Forelimb muscle (tissue), 1 donor: ENCODE measurements around the gene OXNAD1. TPM values are rescaled to one million over a fixed set of nuclear protein-coding genes. Genes with fewer than 3 reads are reported as not detected.
"Not testable (repeated sequence)": the region's sequence is repeated elsewhere in the genome, so short reads cannot be mapped to it uniquely, and the experiment has no call there.

Experiments
- DNase-seq: peaks from one replicate; pipeline ENCODE4 v3.0.0-alpha.2; 2013; ENCODE audit warnings: low read depth
- polyA plus RNA-seq: library from polyadenylated mRNA; unstranded; fragments of 120-200 nt; gene quantifications from one replicate; pipeline ENCODE4 v1.2.1, GENCODE V29; 2013; ENCODE audit not compliant: insufficient read length

The OXNAD1 gene
- polyA plus RNA-seq, 1 donor = 8.8 TPM

DNA sequence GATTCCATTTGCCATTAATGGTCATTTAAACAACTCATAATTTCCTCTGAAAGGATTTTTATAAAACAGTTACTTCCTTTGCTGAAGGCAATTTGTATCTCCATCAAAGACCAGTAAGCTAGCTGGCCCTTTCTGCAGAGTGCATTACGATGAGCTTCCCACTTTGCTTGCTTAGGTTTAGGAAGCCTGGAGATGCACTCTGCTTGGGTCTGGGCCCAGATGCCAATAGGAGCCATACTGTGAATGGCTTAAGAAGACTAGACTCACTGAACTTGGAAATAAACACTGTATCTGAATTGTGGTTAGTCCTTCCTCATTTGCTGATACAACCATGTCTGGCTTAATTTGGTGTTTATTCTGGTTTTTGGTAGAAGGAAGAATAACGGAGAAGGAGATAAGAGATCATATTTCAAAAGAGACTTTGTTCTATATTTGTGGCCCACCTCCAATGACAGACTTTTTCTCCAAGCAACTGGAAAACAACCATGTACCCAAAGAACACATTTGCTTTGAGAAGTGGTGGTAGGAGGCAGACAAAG, 38.1 kb downstream of the OXNAD1 start:
- no peak for DNase-seq

DNA sequence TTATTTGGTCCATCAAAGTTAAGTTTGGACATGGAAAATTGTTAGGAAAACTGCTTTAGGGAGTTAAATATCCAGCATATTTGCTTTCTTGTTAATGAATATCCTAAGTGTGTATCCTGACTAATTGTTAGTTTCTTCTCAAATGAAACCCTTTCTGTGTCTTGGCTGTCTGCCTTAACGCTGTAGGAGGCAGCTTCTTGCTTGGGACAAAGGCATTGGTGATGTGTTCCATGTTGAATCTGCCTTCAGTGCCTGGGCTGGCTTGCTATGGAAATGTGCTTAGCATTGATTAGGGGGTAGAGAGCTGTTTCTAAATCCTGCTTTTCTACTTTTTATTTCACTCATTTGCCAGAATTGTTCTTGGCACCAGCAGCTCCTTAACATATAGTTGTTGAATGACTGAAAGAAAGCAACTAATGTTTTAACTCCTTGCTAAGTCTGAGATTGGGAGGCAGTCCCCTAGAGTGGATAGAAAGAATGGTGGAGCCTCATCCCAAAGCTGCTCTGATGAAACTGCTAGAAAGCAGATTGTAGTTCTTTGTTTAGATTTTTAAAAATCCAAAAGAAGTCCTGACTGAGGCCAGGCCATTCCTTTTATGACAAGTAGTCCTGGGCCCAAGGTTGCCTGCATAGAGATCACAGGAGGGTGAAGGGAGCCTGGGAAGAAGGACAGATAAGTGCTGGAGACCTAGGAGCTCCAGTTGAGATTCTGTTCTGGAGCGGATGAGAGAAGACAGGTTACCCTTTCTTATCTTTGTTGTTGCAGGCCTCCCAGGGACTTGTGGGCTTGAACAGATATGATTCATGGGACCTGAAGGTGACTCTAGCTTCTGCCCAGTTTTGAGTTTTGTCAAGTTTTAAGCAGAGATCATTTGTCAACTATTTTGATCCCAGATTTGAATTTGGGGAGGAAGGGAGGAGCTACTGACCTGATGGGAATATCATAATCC, 39.3 kb downstream of the OXNAD1 start:
- DNase-seq = no peak

DNA sequence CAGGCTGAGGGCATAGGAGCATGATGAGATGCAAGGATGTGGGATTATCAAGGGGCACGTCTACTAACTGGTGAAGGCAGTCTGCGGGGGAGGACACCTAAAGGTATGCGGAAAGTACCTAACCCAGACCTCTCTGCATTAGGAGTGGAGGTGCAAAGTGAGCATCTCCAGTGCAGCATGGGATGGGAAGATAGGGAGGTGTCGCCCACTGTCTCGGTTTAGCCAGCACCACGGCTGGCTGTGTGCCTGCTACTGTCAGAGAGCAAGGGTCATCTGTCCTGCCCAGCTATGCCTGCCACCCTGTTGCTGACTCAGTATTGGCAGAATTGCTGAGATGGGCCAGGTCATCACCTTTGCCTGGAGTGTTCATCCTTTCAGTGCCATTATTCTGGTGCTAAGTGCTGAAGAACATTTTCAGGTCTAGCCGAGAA, 40.1 kb downstream of the OXNAD1 start:
- no peak for DNase-seq

DNA sequence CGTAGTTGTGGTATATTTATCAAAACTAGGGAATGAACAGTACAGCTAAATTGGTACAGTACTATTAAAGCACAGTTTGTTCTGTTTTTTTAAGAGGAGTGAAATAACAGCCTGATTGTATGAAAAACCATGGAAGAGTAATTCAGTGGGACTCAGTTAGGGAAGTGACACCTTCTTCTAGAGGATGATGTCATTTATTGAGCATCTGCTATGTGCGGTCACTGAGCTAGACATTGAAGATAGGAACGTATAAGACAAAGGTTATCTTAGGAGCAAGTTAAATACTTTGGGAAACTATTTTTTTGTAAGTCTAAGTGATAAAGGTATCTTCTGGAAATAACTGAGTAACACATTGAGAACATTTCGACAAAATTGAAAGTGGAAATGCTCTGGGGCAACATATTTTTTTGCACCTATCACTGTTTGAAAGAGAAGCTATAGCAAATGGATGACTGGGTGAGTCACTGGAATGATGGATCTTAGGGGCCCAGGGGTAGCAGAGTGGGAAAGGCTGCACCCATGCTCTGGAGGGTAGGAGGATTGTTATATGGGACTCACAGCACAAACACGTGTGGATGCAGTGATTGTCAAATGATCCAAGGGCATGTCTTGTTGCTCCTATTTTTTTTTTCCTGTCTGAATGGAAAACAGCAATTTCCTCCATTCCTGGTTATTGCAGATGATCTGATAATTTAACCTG, 43.0 kb downstream of the OXNAD1 start:
- DNase-seq = no peak

DNA sequence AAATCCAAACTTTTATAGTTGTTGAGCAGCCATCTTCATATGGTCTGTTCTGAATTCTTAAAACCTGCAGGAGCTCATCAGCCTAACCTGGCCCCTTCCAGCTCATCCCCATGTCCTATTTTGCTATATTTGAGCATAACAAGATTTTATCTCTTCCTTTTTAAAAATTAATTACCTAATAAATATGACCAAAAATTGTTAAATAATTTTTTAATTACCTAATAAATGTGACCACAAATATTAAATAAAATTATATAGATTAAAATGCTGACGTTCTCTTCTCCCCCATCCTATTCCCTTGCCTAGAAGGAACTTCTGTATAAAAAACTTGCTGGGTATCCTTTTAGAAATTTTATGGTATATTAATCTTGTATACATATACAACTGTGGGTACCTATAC, 43.7 kb downstream of the OXNAD1 start:
- no peak for DNase-seq

DNA sequence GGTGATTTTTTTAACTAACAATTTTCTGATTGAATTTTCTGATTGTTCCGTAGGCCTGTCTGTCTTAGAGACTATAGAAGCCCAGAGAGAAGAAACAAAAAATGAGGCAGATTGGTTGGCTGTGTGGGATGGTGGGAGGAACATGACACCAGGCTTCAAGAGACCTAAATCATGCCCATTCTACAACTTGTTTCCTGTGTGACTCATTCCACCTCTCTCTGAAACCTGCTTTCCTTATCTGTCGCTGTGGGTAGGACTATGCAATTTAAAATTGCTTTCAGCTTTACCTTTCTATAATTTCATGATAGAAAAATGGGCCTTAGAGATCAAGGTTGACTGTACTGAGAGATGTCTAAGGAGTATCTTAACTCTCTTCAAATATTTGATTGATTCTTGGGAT, 44.5 kb downstream of the OXNAD1 start:
- no peak for DNase-seq

DNA sequence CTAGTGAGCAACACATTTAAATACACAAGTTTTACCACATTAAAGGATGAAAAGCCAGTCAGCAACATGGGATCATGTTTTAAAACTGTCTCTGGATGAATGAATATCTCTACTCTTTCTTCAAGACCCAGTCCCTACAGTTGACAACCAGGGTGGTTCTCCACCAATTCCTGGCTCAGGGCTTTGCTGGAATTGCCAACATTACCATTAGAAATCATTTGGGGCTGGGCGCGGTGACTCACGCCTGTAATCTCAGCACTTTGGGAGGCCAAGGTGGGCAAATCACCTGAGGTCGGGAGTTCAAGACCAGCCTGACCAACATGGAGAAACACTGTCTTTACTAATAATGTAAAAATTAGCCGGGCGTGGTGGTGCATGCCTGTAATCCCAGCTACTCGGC, 45.5 kb downstream of the OXNAD1 start:
- not testable (repeated sequence) for DNase-seq

DNA sequence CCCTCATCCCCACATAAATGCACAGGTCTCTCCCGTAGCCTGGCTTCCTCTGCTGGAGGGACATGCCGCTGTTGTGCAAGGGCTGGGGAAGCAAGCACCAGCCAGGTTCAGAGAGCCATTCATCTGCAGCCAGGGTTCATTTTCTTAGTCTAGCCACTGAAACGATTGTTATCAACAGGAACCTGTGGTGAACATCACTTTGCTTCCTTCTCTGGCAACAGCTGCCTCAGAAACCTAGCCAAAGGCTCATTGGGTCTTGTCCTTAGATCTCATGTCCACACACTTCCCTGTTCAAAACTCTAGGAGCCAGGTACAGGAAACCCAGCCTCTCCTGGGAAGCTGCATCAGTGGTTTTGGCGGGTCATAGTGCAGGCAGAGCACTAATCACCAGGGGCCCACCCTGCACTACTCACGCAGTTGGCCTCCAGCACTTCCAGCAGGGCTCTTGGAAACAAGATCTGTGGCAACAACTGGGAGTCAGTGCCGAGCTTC, 47.0 kb downstream of the OXNAD1 start:
- DNase-seq = no peak

DNA sequence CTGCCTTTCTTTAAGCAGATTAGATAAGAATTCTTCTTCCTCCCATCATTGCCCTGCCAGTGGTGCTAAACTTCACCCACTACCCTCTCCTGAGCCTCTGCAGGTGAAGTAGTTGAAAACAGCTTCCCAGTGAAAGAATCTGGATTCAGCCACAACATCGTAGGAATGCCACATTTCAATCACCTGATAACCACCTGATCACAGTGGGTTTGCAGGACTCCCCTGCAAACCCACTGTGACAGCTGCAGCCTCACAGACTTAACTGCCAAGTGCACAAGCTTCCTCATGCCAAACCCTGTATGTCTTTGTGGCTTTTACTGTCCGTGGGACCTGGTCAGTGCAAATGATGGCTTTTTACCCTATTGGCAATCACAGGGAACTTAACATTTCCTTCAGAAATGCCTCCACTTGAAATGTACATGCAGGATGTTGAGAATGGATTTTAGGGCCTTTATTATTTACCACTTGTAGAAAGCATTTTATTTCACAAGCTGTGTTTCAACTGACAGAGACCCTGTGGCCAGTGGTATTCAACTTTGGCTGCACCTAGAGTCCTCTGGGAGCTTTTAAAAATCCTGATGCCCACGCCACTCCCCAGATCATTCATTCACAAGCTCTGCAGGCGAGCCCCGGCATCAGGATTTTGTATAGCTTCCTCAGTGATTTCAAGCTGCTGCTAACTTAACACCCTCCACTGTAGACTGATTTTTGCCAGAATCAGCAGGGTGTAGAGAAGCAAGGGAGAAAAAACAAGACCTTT, 49.1 kb downstream of the OXNAD1 start:
- DNase-seq = no peak

DNA sequence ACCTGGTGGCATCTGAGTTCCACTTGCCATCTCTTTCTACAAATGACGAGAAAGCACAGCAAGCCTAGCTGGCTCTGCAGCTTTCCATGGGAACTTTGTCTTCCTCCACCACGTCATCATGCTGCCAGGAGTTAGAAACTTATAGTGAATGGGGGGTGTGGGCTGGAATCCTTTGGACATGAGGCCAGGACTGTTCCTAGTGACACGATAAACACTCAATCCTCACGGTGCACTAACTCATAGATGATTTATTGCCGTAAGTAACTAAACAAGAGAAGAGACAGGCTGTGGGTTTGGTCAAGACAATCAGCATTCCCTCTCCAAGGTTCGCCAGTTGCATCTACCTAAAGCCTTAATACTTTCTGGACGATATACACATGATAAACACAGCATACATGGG, 50.6 kb downstream of the OXNAD1 start:
- no peak for DNase-seq

DNA sequence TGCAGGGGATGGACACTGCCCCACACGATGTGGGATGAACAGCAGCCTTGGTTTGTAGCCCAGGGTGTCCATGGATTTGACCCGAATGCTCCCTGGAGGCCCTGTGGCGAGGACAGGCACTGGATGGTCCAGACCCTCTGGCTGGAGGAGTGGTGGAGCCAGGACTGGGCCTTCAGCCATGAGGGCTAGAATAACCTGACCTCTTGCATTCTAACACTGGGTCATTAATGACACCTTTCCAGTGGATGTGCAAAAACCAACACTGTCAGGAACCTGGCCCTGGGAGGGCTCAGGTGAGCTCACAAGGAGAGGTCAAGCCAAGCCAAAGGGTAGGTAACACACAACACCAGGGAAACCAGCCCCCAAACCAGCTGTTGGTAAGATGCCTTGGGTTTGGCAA, 51.4 kb downstream of the OXNAD1 start:
- no peak for DNase-seq

DNA sequence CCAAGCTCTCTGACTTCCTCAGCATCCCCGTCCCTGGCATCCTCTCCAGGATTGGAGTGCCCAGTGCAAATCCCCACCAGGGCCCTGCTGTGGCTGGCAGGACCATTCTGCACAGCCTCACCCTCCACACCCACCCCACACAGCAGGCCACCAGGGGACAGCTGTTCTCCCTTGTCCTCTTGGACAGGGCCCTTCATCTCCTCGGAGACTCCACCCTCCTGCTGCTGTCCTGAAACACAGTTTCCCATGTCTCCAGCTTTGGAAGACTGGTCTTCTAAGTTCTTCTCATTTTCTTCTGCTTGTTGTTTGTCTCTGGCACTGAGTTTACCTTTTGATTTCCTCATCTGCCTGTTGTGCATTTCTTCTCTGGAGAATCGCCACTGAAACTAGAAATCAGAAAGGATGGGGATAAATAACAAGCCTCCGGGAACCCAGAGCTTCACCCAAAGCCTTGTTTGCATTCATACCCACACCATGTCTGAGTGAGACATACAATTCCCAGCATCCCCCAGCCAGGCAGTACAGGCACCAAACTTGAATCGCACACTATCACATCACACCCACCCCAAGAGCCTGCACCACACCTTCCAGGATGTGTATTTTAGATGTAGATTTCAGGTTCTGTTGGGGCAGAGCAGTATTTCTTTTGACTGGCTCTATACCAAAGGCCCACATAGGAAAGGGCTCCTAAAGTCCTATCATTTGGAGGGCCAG, 52.0 kb downstream of the OXNAD1 start:
- DNase-seq = no peak

DNA sequence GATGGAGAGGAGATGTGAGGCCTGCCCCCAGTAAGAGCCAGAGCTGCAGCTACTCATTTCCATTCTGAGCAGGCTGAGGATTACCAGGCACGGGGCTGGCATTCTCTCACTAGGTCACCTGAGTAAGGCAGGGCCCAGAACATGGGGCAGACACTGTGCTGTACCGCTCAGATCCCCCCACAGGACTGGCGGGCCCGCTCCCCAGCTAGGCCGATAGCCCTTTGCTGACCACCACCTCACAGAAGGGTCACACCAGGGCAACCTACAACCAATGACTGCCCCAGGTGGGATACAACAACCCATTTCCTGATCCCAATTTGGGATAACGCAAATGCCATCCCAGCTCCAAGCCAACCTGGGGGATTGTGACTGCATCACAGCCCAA, 52.5 kb downstream of the OXNAD1 start:
- DNase-seq = no peak

DNA sequence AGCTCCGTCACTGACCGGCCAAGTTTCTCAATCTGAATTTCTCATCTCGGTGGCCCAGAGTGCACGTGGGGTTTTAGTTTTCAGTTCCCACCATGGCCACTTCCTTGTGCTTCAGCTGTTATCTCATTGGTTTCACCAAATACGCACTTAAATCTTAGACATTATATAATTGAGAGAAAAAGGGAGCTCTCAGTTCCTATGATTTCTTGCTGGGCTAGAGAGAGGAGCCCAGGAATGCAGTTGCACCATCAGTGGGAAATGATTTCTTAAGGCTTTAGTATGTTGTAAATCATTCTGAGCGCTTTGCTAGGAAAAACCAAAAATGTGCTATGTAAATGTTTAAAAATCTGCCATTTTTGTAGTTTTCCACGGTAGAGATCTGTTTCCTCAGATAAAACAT, 53.2 kb downstream of the OXNAD1 start:
- no peak for DNase-seq

DNA sequence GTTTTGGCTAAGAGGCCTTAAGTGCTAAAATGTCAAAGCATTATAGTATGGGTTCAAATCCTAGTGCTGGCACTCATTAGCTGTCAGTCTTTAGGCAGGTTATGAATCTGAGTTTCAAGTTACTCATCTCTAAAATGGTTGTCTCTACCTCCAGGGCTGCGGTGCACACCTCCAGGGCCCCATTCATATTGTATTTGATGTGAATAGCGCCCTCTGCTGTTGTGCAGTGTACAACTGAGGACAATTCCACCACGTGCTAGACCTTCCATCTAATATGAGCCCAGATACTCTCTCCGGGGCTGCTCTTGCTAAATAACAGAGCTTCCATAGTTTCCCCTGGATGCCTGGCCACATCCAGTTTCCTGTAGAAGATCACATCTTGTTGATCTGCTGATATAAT, 54.3 kb downstream of the OXNAD1 start:
- no peak for DNase-seq

DNA sequence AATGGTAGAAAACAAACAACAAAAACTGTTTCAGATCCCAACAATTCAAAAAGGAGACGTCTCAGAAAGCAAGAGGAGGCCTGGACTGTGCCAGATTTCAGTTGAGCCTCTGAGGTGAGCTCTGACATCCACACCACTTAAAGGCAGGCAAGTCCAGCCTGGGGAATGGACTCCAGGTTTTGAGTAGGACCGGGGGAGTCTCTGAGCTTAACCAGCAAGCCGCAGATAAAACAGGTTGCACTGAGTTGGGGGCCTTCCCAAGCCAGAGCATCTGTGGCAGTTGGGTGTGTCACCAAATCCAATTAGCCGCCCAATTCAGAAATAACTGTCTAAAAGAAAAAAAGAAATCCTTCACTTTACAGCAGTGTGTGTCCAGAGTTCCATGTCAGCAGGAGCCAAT, 54.7 kb downstream of the OXNAD1 start:
- no peak for DNase-seq

DNA sequence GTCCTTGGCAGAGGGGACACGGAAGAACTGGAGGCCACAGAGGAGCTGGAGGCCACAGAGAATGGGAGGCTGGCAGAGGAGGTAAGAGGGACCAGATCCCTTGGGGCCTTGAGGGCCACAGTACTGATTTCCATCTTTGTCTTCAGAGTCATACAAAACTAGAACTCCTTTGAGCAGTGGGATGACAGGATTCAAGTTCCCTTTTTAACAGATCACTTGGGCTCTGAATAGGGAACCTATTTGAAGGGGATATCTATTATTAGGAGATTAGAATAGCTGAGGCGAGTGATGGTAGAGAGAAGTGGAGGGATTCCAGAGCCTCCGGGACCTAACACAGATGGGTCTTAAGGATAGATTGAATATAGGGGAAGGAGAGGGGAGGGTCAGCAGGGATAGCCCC, 55.7 kb downstream of the OXNAD1 start:
- no peak for DNase-seq

DNA sequence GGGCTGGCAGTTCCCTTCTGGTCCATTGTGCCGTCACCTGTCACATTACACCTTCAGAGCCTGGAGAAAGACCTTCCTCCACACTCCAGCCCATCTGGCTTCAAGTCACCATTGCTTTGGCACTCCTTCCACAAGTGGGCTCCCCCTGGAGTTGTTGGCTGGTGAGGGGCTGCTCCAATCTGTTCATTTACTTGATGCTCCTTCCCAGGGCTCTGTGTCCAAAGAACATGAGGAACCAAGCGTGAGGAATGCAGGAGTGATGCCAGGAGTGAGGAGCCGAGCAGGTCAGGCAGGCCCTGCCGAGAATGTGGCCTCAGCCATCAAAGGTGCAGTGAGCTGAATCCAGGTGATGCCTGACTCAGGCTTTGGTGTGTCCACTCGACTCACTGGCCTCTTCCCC, 57.2 kb downstream of the OXNAD1 start:
- DNase-seq = no peak

DNA sequence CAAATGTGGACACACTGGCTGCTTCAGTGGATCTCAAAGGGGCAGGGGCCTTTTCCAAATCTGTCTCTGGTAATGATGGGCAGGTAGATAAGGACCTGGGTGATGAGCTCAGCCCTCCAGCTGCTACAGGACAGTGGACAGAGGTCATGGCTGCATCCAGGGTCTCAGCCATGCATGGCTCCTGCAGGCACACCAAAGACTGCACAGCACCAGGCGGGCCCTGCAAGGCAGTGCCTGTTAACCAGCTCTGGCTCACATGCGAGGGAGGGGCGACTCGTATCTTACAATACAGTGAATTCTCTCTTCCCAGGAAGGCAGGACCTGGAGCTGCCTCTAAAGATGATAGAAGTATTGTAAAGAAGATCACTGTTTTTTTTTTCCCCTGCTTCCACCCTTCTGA, 58.7 kb downstream of the OXNAD1 start:
- DNase-seq = no peak

DNA sequence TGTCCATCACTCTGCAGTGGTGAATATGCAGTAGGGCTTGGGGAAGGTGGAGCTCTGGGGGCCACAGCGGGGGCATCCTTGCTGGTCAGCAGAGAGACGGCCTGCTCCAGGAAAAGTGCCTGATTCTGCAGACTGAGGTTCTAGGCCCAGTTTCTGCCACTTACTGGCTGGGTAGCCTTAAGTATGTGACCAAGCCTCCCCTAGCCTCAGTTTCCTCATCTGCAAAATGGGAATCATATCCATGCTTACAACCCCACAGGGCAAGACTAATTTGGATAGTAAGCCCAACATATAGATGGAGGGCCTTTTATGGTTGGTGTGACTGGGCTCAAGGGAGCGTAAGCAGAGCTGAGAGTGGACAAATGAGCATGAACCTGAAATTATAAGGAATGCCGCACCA, 60.8 kb downstream of the OXNAD1 start:
- DNase-seq = no peak

DNA sequence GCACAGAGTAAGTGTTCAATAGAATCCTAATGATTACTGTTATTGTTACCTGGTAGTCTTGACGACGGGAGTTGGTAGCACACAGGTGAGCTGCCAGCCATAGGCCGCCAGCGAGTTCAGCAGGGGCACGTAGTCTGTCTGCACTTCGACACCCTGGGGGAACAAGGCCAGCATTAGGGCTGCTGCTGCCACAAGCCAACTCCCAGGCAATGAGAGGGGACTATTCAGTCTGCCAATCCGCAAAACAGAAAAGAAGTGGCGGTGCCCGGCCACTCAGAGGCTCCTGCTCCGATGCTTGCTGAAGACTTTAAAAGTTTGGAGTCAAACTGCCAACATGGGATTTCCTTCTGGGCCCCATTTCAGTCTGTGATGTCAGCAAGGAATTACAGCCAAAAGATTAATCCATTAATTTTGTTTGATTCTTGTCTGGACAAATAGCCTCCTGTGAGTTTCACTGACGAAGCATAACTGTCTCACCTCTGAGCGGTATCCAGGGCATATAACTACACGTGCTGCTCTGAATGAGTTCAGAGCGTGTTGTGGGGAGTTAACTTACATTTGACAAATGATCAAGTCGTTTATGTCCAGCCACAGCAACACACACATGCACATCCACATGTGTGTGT, 61.8 kb downstream of the OXNAD1 start:
- DNase-seq = no peak
